Karpas-422 (cell line): ENCODE measurements around the gene SUCLG1. TPM values are rescaled to one million over a fixed set of nuclear protein-coding genes. Genes with fewer than 3 reads are reported as not detected.
"Not testable (repeated sequence)": the region's sequence is repeated elsewhere in the genome, so short reads cannot be mapped to it uniquely, and the experiment has no call there.

Experiments
- DNase-seq: peaks from one replicate; pipeline ENCODE4 v3.0.0-alpha.2; 2015
- H2AFZ ChIP-seq: fragments of 200-600 bp; sonication (generic); 2 replicates; pipeline ENCODE4 v1.6.1; 2014; ENCODE audit warnings: antibody characterized with exemption, low read length, mixed read lengths
- H3K27ac ChIP-seq: fragments of 200-600 bp; sonication (generic); 2 replicates; pipeline ENCODE4 v1.5.1; 2014; ENCODE audit warnings: mild to moderate bottlenecking, low read length, moderate library complexity
- H3K27me3 ChIP-seq: fragments of 200-600 bp; sonication (generic); 2 replicates; pipeline ENCODE4 v1.6.1; 2014; ENCODE audit warnings: low read length, mixed read lengths
- H3K36me3 ChIP-seq: fragments of 200-600 bp; sonication (generic); 2 replicates; pipeline ENCODE4 v1.6.1; 2014; ENCODE audit warnings: low read length, mixed read lengths; ENCODE audit not compliant: insufficient read depth
- H3K4me1 ChIP-seq: fragments of 200-600 bp; sonication (generic); 2 replicates; pipeline ENCODE4 v1.6.1; 2014; ENCODE audit warnings: mild to moderate bottlenecking, low read length, mixed read lengths
- H3K4me2 ChIP-seq: fragments of 200-600 bp; sonication (generic); 2 replicates; pipeline ENCODE4 v1.6.1; 2014; ENCODE audit warnings: low read length, low read depth, mild to moderate bottlenecking; ENCODE audit not compliant: poor library complexity, severe bottlenecking
- H3K4me3 ChIP-seq: fragments of 200-600 bp; sonication (generic); 2 replicates; pipeline ENCODE4 v1.5.1; 2014; ENCODE audit warnings: mild to moderate bottlenecking, antibody characterized with exemption, low read length, mixed read lengths
- H3K79me2 ChIP-seq: fragments of 200-600 bp; sonication (generic); 2 replicates; pipeline ENCODE4 v1.6.1; 2014; ENCODE audit warnings: mild to moderate bottlenecking, low read length, mixed read lengths
- H3K9ac ChIP-seq: fragments of 200-600 bp; sonication (generic); 2 replicates; pipeline ENCODE4 v1.6.0; 2014; ENCODE audit warnings: low read length
- H3K9me2 ChIP-seq: fragments of 200-600 bp; sonication (generic), shearing (Covaris generic); replicated peaks from 2 replicates; pipeline ENCODE4 v1.6.0; 2014; ENCODE audit warnings: mild to moderate bottlenecking, low read length, moderate library complexity; ENCODE audit not compliant: insufficient read depth
- H3K9me3 ChIP-seq: fragments of 300-700, 200-600 bp; sonication (generic); 2 replicates; pipeline ENCODE4 v1.6.1; 2014; ENCODE audit warnings: low read length, mixed read lengths
- H4K20me1 ChIP-seq: fragments of 200-600 bp; sonication (generic); 2 replicates; pipeline ENCODE4 v1.6.1; 2014; ENCODE audit warnings: mild to moderate bottlenecking, antibody characterized with exemption, low read length, low read depth; ENCODE audit not compliant: insufficient read depth
- total RNA-seq: library from RNA; depleted of rRNA; stranded (reverse); fragments of >200 nt; shearing (Covaris generic); gene quantifications from 2 replicates; pipeline ENCODE4 v1.2.3, GENCODE V29; 2014; ENCODE audit warnings: low replicate concordance

SUCLG1 gene
- total RNA-seq, 1 experiment from 2014 or later = 148 TPM

GRCh38 chr2:84425310-84425709 is 33.8 kb downstream of the SUCLG1 start:
- no peaks in the 10 kb centered on the region for H3K9me2 ChIP-seq
- no peak overlapping the region for H3K4me2 ChIP-seq
- H3K36me3 ChIP-seq = peaks cover 39% of the 10 kb centered on the region; the same call in 1 of the 2 replicates
- H3K27ac ChIP-seq = no peak overlapping the region
- H4K20me1 ChIP-seq = no peaks in the 10 kb centered on the region
- DNase-seq = no peak
- no peaks in the 10 kb centered on the region for H3K9me3 ChIP-seq
- H3K4me1 ChIP-seq = peaks cover 22% of the 10 kb centered on the region
- H3K4me3 ChIP-seq = no peak overlapping the region
- no peak overlapping the region for H3K9ac ChIP-seq
- no peak overlapping the region for H2AFZ ChIP-seq
- H3K27me3 ChIP-seq = no peaks in the 10 kb centered on the region
- no peaks in the 10 kb centered on the region for H3K79me2 ChIP-seq

GRCh38 chr2:84424152-84424551 is 34.9 kb downstream of the SUCLG1 start:
- Histone ChIP-seq H3K27me3 (no peaks in the 10 kb centered on the region), H3K4me2 (no peak overlapping the region), H3K9me3 (no peaks in the 10 kb centered on the region), H3K4me3 (no peak overlapping the region), H3K27ac (no peak overlapping the region), H2AFZ (no peak overlapping the region), H3K79me2 (no peaks in the 10 kb centered on the region), H3K4me1 (peaks cover 22% of the 10 kb centered on the region), H3K9me2 (no peaks in the 10 kb centered on the region), H3K36me3 (peaks cover 28% of the 10 kb centered on the region; the same call in 1 of the 2 replicates), H4K20me1 (no peaks in the 10 kb centered on the region), H3K9ac (no peak overlapping the region)
- peak; percentile 76 for DNase-seq

- no peak overlapping the region for H3K27ac ChIP-seq
- H4K20me1 ChIP-seq = no peaks in the 10 kb centered on the region
Observed at GRCh38 chr2:84421791-84422190, 37.3 kb downstream of the SUCLG1 start.

GRCh38 chr2:84421197-84421596 is 37.9 kb downstream of the SUCLG1 start:
- H3K9me2 ChIP-seq = no peaks in the 10 kb centered on the region
- H3K27me3 ChIP-seq = no peaks in the 10 kb centered on the region
- H4K20me1 ChIP-seq = no peaks in the 10 kb centered on the region
- H2AFZ ChIP-seq = no peak overlapping the region
- no peak for DNase-seq
- H3K4me1 ChIP-seq = no peaks in the 10 kb centered on the region
- H3K36me3 ChIP-seq = peaks cover 13% of the 10 kb centered on the region; the same call in 1 of the 2 replicates
- no peaks in the 10 kb centered on the region for H3K79me2 ChIP-seq
- no peak overlapping the region for H3K4me2 ChIP-seq
- no peak overlapping the region for H3K4me3 ChIP-seq
- H3K9me3 ChIP-seq = no peaks in the 10 kb centered on the region
- H3K9ac ChIP-seq = no peak overlapping the region
- no peak overlapping the region for H3K27ac ChIP-seq

More at GRCh38 chr2:84421791-84422190, 37.3 kb downstream of the SUCLG1 start:
- Histone ChIP-seq H2AFZ (no peak overlapping the region), H3K4me2 (no peak overlapping the region), H3K36me3 (peaks cover 13% of the 10 kb centered on the region; the same call in 1 of the 2 replicates), H3K9me3 (no peaks in the 10 kb centered on the region), H3K27me3 (no peaks in the 10 kb centered on the region), H3K9ac (no peak overlapping the region), H3K4me1 (no peaks in the 10 kb centered on the region), H3K4me3 (no peak overlapping the region), H3K79me2 (no peaks in the 10 kb centered on the region), H3K9me2 (no peaks in the 10 kb centered on the region)
- DNase-seq = no peak

GRCh38 chr2:84417453-84418145 is 41.5 kb downstream of the SUCLG1 start:
- Histone ChIP-seq H3K27me3 (no peaks in the 10 kb centered on the region), H3K4me2 (no peak overlapping the region), H3K4me3 (no peak overlapping the region), H3K9me3 (no peaks in the 10 kb centered on the region), H3K9me2 (no peaks in the 10 kb centered on the region), H3K9ac (no peak overlapping the region), H3K79me2 (no peaks in the 10 kb centered on the region), H3K4me1 (no peaks in the 10 kb centered on the region), H2AFZ (no peak overlapping the region), H4K20me1 (no peaks in the 10 kb centered on the region), H3K27ac (no peak overlapping the region), H3K36me3 (no peaks in the 10 kb centered on the region)
- no peak for DNase-seq

GRCh38 chr2:84409531-84409930 is 49.5 kb downstream of the SUCLG1 start:
- Histone ChIP-seq H3K36me3 (no peaks in the 10 kb centered on the region), H3K9me3 (no peaks in the 10 kb centered on the region), H3K4me2 (no peak overlapping the region), H3K27ac (no peak overlapping the region), H3K79me2 (no peaks in the 10 kb centered on the region), H2AFZ (no peak overlapping the region), H4K20me1 (no peaks in the 10 kb centered on the region), H3K9ac (no peak overlapping the region), H3K4me1 (peaks cover 7% of the 10 kb centered on the region), H3K4me3 (no peak overlapping the region), H3K9me2 (no peaks in the 10 kb centered on the region), H3K27me3 (no peaks in the 10 kb centered on the region)
- no peak for DNase-seq

GRCh38 chr2:84402111-84402510 is 57.0 kb downstream of the SUCLG1 start:
- H3K9me3 ChIP-seq, H3K4me2 ChIP-seq, H3K27me3 ChIP-seq, H3K36me3 ChIP-seq, H4K20me1 ChIP-seq, H3K4me1 ChIP-seq, H3K9ac ChIP-seq, H3K79me2 ChIP-seq, H2AFZ ChIP-seq, DNase-seq, H3K4me3 ChIP-seq, H3K27ac ChIP-seq, H3K9me2 ChIP-seq: not testable (repeated sequence)

GRCh38 chr2:84399839-84400238 is 59.2 kb downstream of the SUCLG1 start:
- H3K4me3 ChIP-seq, H3K9me2 ChIP-seq, DNase-seq, H3K4me2 ChIP-seq, H3K9ac ChIP-seq, H3K79me2 ChIP-seq, H3K9me3 ChIP-seq, H2AFZ ChIP-seq, H3K27ac ChIP-seq, H4K20me1 ChIP-seq, H3K4me1 ChIP-seq, H3K36me3 ChIP-seq, H3K27me3 ChIP-seq: not testable (repeated sequence)
